ENCODE results near the gene CSK. TPM values are rescaled to one million over a fixed set of nuclear protein-coding genes. Genes with fewer than 3 reads are reported as not detected.
A peak's percentile ranks its signal among the peaks of the same experiment; 100 is the strongest.

Gene CSK
- total and polyA plus RNA-seq, 12 donors, result 19.7 to 48.6 (median 24.8) TPM

DNA sequence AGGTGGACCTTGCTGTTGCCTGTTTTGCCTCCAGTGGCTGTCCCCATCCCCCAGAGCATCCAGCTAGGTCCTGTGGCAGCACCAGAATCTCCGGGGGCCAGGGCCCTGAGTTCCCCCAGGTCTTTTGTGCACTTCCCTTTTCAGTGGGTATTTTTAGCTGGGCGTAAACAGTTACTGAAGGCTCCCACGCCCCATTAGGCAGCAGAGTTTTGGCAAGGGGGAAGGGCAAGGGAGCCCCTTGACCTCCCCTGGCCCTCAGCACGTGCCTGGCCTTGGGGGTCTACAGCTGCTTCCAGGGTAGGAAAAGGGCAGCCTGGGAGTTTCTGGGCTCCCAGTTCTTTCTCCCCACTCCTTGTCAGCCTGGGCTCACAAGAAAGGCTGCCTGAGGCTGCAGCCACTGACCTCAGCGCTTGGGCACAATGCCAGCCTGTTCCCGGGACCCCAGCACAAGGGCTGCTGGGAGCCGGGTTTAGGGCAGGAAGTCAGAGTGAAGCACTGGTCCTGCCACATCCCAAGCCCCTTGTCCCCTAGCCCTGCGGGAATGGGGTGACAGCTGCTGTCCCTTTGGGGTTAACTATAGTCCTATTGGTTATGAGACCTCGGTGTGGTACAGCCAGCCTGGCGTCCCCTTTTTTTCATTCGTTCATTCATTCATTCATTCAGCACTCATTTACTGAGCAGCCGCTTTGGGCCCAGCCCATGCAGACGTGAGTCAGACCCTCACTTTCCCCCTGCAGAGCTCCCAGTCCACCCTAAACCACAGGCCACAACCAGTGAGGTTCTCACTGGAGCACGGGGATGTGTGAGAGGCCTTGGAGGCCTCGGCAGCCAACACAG lies 8.4 kb downstream of the CSK start:
- TF ChIP-seq, protein P1, sequence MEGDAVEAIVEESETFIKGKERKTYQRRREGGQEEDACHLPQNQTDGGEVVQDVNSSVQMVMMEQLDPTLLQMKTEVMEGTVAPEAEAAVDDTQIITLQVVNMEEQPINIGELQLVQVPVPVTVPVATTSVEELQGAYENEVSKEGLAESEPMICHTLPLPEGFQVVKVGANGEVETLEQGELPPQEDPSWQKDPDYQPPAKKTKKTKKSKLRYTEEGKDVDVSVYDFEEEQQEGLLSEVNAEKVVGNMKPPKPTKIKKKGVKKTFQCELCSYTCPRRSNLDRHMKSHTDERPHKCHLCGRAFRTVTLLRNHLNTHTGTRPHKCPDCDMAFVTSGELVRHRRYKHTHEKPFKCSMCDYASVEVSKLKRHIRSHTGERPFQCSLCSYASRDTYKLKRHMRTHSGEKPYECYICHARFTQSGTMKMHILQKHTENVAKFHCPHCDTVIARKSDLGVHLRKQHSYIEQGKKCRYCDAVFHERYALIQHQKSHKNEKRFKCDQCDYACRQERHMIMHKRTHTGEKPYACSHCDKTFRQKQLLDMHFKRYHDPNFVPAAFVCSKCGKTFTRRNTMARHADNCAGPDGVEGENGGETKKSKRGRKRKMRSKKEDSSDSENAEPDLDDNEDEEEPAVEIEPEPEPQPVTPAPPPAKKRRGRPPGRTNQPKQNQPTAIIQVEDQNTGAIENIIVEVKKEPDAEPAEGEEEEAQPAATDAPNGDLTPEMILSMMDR (IDR thresholded peaks at IDR 0.05), result no peak
- H3K4me3 ChIP-seq, result peak overlapping the region in 6 of 10 donors; percentile 3 to 88 (median 10)
- DNase-seq (peak; percentile 82 to 84), ATAC-seq (peak in 7 of 8 donors; percentile 25 to 72 (median 52))
- no peaks in the 10 kb centered on the region for H3K9me3 ChIP-seq
- intact Hi-C loops (cut with DNase I), result no loop called here
- 23 to 27% methylated on average over 15 of the region's 15 CpGs for WGBS, 2 donors
- no peaks in the 10 kb centered on the region for H3K27me3 ChIP-seq
- peaks cover 0 to 15% (median 0%) of the 10 kb centered on the region in 9 donors for H3K36me3 ChIP-seq
- H3K4me1 ChIP-seq, result peaks cover 43 to 97% (median 87%) of the 10 kb centered on the region in 9 donors
- peak overlapping the region; percentile 60 to 98 (median 90) for H3K27ac ChIP-seq

DNA sequence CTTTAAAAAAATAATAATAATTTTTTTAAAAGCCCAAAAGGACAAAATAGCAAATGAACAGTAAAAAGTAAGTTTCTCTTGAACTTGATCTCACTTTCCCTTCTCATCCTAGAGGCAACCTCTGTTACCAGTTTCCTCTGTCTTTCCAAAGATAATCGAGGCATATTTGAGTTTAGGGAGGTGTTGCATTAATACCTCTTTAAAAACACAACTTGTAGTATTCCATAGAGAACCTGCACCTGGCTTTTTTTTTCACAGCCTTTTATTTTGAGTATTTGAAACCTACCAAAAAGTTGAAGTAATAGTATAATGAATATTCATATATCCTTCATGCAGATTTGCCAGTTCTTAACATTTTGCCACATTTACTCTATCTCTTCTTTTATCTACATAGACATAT lies 9.1 kb downstream of the CSK start:
- Histone ChIP-seq H3K9me3 (no peaks in the 10 kb centered on the region), H3K36me3 (peaks cover 0 to 20% (median 0%) of the 10 kb centered on the region in 9 donors), H3K4me1 (peaks cover 43 to 97% (median 80%) of the 10 kb centered on the region in 9 donors), H3K27ac (peak overlapping the region in 9 of 10 donors; percentile 75 to 98 (median 92)), H3K4me3 (peak overlapping the region in 1 of 10 donors; percentile 88), H3K27me3 (no peaks in the 10 kb centered on the region)
- TF ChIP-seq, protein P1 (IDR thresholded peaks at IDR 0.05), result no peak
- DNase-seq (no peak), ATAC-seq (no peak)
- intact Hi-C loops (cut with DNase I), result no loop called here
- 58 to 73% methylated on average over 1 of the region's 1 CpG for WGBS, 2 donors

DNA sequence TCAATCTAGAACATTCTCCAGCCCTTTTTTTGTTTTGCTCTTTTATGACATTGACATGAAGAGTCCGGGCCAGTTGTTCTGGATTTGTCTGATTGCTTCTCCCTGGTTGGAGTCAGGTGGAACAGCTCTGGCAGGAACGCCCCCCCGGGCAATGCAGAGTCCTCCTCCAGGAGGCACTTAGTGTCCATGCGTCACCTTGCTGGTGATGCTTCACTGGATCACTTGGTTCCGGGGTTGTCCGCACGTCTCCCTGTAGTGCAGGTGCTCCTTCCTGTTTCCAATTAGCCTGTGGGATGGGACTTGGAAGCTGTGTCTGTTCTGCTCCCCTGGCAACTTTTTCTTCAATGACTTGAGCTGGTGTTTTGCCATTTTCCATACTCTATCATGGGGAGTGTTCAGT lies 9.8 kb downstream of the CSK start:
- Histone ChIP-seq H3K4me1 (peaks cover 36 to 97% (median 74%) of the 10 kb centered on the region in 9 donors), H3K27ac (peak overlapping the region in 4 of 10 donors; percentile 23 to 96 (median 93)), H3K36me3 (peaks cover 0 to 25% (median 0%) of the 10 kb centered on the region in 9 donors), H3K27me3 (no peaks in the 10 kb centered on the region), H3K9me3 (no peaks in the 10 kb centered on the region), H3K4me3 (no peak overlapping the region)
- WGBS, 2 donors, result 88% methylated on average over 7 of the region's 7 CpGs
- intact Hi-C loops (cut with DNase I), result no loop called here
- DNase-seq (no peak), ATAC-seq (no peak)
- TF ChIP-seq, protein P1 (IDR thresholded peaks at IDR 0.05), result no peak

DNA sequence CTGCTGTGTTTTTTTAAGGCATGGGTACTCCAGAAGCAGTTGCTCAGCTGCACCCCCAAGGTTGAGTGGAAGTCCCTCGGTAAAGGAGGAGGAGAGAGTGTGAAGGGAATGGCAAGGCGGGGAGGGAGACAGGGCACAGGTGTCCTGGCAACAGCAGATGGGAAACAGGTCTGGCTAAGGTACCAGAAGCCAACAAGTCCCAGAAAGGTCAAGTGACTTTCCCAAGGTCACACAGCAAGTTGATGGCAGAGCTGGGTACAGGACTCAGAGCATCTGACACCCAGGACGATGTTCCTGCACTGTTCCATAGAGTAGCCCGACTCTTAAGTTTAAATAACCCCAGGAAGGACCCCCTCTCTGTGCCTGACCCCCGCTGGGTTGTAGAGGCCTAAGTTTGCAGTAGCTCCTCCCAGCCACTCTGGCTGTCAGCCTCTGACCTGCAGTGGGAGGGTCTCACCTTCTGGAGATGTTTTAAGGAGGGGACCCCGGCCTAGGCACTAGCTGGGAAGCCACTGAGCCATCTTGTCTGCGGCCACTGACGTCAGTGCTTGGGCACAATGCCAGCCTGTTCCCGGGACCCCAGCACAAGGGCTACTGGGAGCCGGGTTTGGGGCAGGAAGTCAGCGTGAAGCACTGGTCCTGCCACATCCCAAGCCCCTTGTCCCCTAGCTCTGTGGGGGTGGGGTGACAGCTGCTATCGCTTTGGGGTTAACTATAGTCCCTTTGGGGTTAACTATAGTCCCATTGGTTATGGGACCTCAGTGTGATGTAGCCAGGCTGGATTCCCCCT lies 10.5 kb downstream of the CSK start:
- intact Hi-C loops (cut with DNase I), result no loop called here
- Histone ChIP-seq H3K4me3 (no peak overlapping the region), H3K9me3 (no peaks in the 10 kb centered on the region), H3K27me3 (no peaks in the 10 kb centered on the region), H3K36me3 (peaks cover 0 to 25% (median 0%) of the 10 kb centered on the region in 9 donors), H3K4me1 (peaks cover 29 to 95% (median 66%) of the 10 kb centered on the region in 9 donors), H3K27ac (peak overlapping the region in 6 of 10 donors; percentile 6 to 96 (median 60))
- ATAC-seq (no peak), DNase-seq (no peak)
- 66 to 68% methylated on average over 12 of the region's 12 CpGs for WGBS, 2 donors
- TF ChIP-seq, protein P1 (IDR thresholded peaks at IDR 0.05), result no peak
